ENCODE measurements around the gene PRDX2.

- TF ChIP-seq CTCF (IDR thresholded peaks at IDR 0.05) (peak; percentile 98), ZFX (IDR thresholded peaks at IDR 0.05; ENCODE audit: borderline replicate concordance) (no peak)
These were observed 43.9 kb downstream of the PRDX2 start for GRCh38 chr19:12757544-12758274.
